Hepatocyte (in vitro differentiated cells): ENCODE measurements around the gene RAI1. TPM values are rescaled to one million over a fixed set of nuclear protein-coding genes. Genes with fewer than 3 reads are reported as not detected.
A peak's percentile ranks its signal among the peaks of the same experiment; 100 is the strongest.

Experiments
- DNase-seq: peaks from one replicate; pipeline ENCODE4 v3.0.0-alpha.2; 2016; ENCODE audit warnings: low spot score
- H2AFZ ChIP-seq: fragments of 200-600 bp; sonication (generic); 2 replicates; pipeline ENCODE4 v1.6.0; 2016; ENCODE audit warnings: antibody characterized with exemption, mild to moderate bottlenecking
- H3K27ac ChIP-seq: fragments of 200-600 bp; sonication (generic); 2 replicates; pipeline ENCODE4 v1.5.1; 2016; ENCODE audit warnings: mild to moderate bottlenecking
- H3K27me3 ChIP-seq: fragments of 200-600 bp; sonication (generic); 2 replicates; pipeline ENCODE4 v1.6.1; 2016
- H3K36me3 ChIP-seq: fragments of 200-600 bp; sonication (generic); replicated peaks from 2 replicates; pipeline ENCODE4 v1.5.1; 2016; ENCODE audit warnings: low read depth; ENCODE audit not compliant: insufficient read depth
- H3K4me1 ChIP-seq: fragments of 200-600 bp; sonication (generic); 2 replicates; pipeline ENCODE4 v1.5.1; 2016; ENCODE audit warnings: mild to moderate bottlenecking, moderate library complexity; ENCODE audit not compliant: insufficient read depth
- H3K4me2 ChIP-seq: fragments of 200-600 bp; sonication (generic); 2 replicates; pipeline ENCODE4 v1.6.0; 2016
- H3K4me3 ChIP-seq: fragments of 200-600 bp; sonication (generic); 2 replicates; pipeline ENCODE4 v1.5.1; 2016; ENCODE audit warnings: mild to moderate bottlenecking
- H3K79me2 ChIP-seq: fragments of 200-600 bp; sonication (generic); 2 replicates; pipeline ENCODE4 v1.6.0; 2017; ENCODE audit warnings: mild to moderate bottlenecking
- H3K9me2 ChIP-seq: fragments of 200-600 bp; sonication (generic); replicated peaks from 2 replicates; pipeline ENCODE4 v1.6.0; 2017; ENCODE audit warnings: mild to moderate bottlenecking; ENCODE audit not compliant: insufficient read depth
- H3K9me3 ChIP-seq: fragments of 200-600 bp; sonication (generic); 2 replicates; pipeline ENCODE4 v1.5.1; 2016; ENCODE audit warnings: low read depth, mild to moderate bottlenecking
- H4K20me1 ChIP-seq: fragments of 200-600 bp; sonication (generic); 2 replicates; pipeline ENCODE4 v1.6.0; 2016; ENCODE audit warnings: mild to moderate bottlenecking; ENCODE audit not compliant: insufficient read depth, poor library complexity, severe bottlenecking
- EZH2 ChIP-seq: fragments of 200-600 bp; sonication (generic); IDR thresholded peaks from 2 replicates; pipeline ENCODE4 v1.6.1; 2016; ENCODE audit warnings: antibody characterized with exemption, mild to moderate bottlenecking, borderline replicate concordance
- EZH2phosphoT487 ChIP-seq: fragments of 200-600 bp; sonication (generic); IDR thresholded peaks from one replicate; pipeline ENCODE4 v1.6.1; 2018; ENCODE audit warnings: antibody characterized with exemption, mild to moderate bottlenecking, low read depth, moderate library complexity; ENCODE audit not compliant: unreplicated experiment, severe bottlenecking
- WGBS: methylation state at CpG from one replicate; pipeline ENCODE4 v1.1.6; 2016; ENCODE audit warnings: low lambda C conversion rate; ENCODE audit errors: missing lambda C conversion rate; 5-methylcytosine and 5-hydroxymethylcytosine counted together
- polyA plus RNA-seq: library from polyadenylated mRNA; unstranded; fragments of >200 nt; fragmentation: Nextera tagmentation; extraction: Ambion mirVana; gene quantifications from 2 replicates; pipeline ENCODE4 v1.2.1, GENCODE V29; 2016
- total RNA-seq: library from RNA; depleted of rRNA; stranded (reverse); fragments of >200 nt; gene quantifications from 2 replicates; pipeline ENCODE4 v1.2.3, GENCODE V29; 2014
- TF ChIP-seq, protein P1 (sequence below): fragments of 200-600 bp; sonication (generic); IDR thresholded peaks from 2 replicates; pipeline ENCODE4 v1.5.1; 2016; ENCODE audit warnings: antibody characterized with exemption, mild to moderate bottlenecking; ENCODE audit not compliant: poor library complexity

Gene RAI1
- total and polyA plus RNA-seq, 2 experiments from 2014 or later, result 20.2 to 23.8 TPM

DNA sequence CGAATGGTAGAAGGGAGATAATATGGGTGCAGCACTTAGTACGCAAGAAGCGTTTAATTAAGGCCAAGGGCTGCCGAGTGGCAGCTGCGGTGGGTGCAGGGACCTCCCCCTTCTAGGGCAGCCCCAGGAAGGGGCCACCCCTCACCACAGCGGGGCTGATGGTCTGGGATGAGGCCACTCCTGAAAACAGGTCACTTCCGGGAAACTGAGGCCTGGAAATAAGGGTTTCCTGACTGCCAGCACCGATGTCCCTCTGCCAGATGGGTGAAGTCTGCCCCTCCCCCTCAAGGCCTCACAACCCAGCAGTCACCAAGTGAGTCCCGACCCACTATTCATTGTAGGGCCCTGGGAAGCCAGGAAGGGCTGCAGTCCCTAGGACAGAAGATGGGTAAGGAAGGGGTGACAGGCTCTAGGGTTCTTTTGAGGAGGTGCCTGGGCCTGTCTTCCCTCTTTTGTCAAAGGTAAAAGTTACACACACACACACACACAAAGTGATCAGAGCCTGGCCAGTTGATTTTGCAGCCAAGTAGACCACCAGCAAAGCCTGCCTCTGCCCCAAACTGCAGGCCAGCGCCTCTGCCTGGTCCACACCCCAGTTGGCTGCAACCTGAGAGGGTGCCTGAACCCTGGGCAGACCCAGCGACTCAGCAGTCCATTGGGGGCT lies 143.0 kb downstream of the RAI1 start:
- peaks cover 93% of the 10 kb centered on the region for H3K79me2 ChIP-seq
- no peak for DNase-seq
- H3K4me2 ChIP-seq, result peak overlapping the region; percentile 72
- H2AFZ ChIP-seq, result no peak overlapping the region
- TF ChIP-seq, protein P1, sequence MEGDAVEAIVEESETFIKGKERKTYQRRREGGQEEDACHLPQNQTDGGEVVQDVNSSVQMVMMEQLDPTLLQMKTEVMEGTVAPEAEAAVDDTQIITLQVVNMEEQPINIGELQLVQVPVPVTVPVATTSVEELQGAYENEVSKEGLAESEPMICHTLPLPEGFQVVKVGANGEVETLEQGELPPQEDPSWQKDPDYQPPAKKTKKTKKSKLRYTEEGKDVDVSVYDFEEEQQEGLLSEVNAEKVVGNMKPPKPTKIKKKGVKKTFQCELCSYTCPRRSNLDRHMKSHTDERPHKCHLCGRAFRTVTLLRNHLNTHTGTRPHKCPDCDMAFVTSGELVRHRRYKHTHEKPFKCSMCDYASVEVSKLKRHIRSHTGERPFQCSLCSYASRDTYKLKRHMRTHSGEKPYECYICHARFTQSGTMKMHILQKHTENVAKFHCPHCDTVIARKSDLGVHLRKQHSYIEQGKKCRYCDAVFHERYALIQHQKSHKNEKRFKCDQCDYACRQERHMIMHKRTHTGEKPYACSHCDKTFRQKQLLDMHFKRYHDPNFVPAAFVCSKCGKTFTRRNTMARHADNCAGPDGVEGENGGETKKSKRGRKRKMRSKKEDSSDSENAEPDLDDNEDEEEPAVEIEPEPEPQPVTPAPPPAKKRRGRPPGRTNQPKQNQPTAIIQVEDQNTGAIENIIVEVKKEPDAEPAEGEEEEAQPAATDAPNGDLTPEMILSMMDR, result no peak
- TF ChIP-seq EZH2, result no peak
- no peak for TF ChIP-seq EZH2phosphoT487
- H3K36me3 ChIP-seq, result no peaks in the 10 kb centered on the region
- no peak overlapping the region for H3K4me3 ChIP-seq
- no peaks in the 10 kb centered on the region for H3K9me2 ChIP-seq
- peaks cover 55% of the 10 kb centered on the region for H3K4me1 ChIP-seq
- peak overlapping the region; percentile 94 for H3K27ac ChIP-seq
- 19% methylated on average over 11 of the region's 11 CpGs for WGBS
- no peaks in the 10 kb centered on the region for H3K27me3 ChIP-seq
- no peaks in the 10 kb centered on the region for H3K9me3 ChIP-seq
- peaks cover 40% of the 10 kb centered on the region for H4K20me1 ChIP-seq

DNA sequence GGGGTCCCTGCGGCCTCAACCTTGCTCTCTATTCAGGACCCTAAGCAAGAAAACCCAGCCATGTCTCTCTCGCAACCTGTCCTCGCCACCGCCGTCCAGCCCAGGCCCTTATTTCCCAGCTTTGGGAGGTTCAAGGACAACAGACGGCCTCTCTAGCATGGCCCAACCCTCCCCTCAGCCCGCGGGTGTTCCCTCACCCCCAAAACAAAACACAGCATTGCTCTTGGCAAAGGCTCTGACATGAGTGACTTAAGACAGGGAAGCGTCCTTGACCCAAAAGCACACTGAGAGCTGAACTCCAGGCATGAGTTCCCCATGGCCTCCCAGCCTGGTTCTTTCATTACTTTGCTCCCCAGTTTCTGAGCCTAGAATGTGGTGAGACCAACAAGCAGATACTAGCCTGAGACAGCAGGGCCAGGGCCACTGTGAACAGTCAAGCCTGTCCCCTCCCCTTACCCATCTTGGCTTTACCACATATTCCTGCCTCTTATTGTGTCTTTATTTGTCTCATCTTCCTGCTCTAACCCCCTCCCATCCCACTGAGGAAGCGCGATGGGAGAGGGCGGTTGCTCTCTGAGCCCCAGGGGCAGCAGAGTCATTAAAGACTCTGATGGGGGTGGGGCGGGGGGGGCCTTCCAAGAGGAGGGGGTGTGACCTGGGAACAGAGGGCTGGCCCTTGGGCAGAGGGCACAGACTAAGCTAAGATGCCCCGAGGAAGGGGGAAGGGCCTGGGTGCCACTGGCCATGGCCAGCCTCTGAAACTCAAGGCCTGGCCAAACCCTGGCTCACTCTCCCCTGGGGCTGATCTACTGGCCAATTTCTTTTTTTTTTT lies 143.7 kb downstream of the RAI1 start:
- no peak for TF ChIP-seq EZH2phosphoT487
- TF ChIP-seq EZH2, result no peak
- TF ChIP-seq, protein P1, result no peak
- Histone ChIP-seq H2AFZ (no peak overlapping the region), H4K20me1 (peaks cover 42% of the 10 kb centered on the region), H3K27ac (peak overlapping the region; percentile 94), H3K36me3 (no peaks in the 10 kb centered on the region), H3K4me1 (peaks cover 57% of the 10 kb centered on the region), H3K27me3 (no peaks in the 10 kb centered on the region), H3K4me3 (no peak overlapping the region), H3K79me2 (peaks cover 96% of the 10 kb centered on the region), H3K9me2 (no peaks in the 10 kb centered on the region), H3K4me2 (peak overlapping the region; percentile 72), H3K9me3 (no peaks in the 10 kb centered on the region)
- WGBS, result 55% methylated on average over 13 of the region's 14 CpGs
- no peak for DNase-seq

DNA sequence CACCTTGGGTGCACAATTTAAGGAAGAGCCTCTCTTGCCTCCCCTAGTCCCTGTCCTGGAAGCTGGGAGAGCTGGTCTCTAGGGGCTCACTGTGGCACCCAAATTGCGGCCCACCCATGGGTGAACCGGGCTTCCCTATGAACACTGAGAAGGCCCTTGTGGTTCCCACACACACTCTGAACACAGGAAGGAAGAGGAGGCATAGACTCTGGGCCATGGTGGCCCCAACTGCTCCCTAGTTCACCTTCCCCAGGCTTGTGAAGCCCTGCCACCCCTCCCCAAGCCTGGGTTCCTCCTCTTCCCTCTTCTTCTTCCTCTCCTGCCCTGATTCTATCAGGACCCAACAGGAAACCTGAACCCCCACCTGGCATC lies 145.1 kb downstream of the RAI1 start:
- 96% methylated on average over 2 of the region's 2 CpGs for WGBS
- Histone ChIP-seq H3K4me3 (no peak overlapping the region), H3K79me2 (peaks cover 96% of the 10 kb centered on the region), H3K9me3 (no peaks in the 10 kb centered on the region), H3K4me1 (peaks cover 55% of the 10 kb centered on the region), H3K27ac (peak overlapping the region; percentile 94), H3K4me2 (no peak overlapping the region), H3K27me3 (no peaks in the 10 kb centered on the region), H2AFZ (no peak overlapping the region), H3K36me3 (no peaks in the 10 kb centered on the region), H3K9me2 (no peaks in the 10 kb centered on the region), H4K20me1 (peaks cover 40% of the 10 kb centered on the region)
- TF ChIP-seq EZH2phosphoT487, result no peak
- TF ChIP-seq EZH2, result no peak
- TF ChIP-seq, protein P1, result no peak
- no peak for DNase-seq
